H9 (cell line): ENCODE data around the gene PPP1R14B. TPM values are rescaled to one million over a fixed set of nuclear protein-coding genes. Genes with fewer than 3 reads are reported as not detected.

Experiments used
- DNase-seq: peaks from one replicate; pipeline ENCODE4 v3.0.0-alpha.2; 2017
- H2AFZ ChIP-seq: one replicate; pipeline ENCODE4 v1.6.1; 2013; ENCODE audit warnings: mild to moderate bottlenecking, low read length, control low read depth, moderate library complexity
- H2AK5ac ChIP-seq: 2 replicates; pipeline ENCODE4 v1.6.1; 2013; ENCODE audit warnings: low read length, control low read depth, mixed read lengths; ENCODE audit not compliant: insufficient read length
- H2BK120ac ChIP-seq: one replicate; pipeline ENCODE4 v1.6.1; 2013; ENCODE audit warnings: low read depth, mild to moderate bottlenecking, low read length, control low read depth, inconsistent platforms; ENCODE audit not compliant: poor library complexity, severe bottlenecking
- H2BK12ac ChIP-seq: 2 replicates; pipeline ENCODE4 v1.6.1; 2013; ENCODE audit warnings: low read length, control low read depth, mixed read lengths, low read depth; ENCODE audit not compliant: insufficient read length
- H2BK15ac ChIP-seq: 2 replicates; pipeline ENCODE4 v1.6.1; 2013; ENCODE audit warnings: low read depth, low read length, control low read depth
- H2BK20ac ChIP-seq: one replicate; pipeline ENCODE4 v1.6.1; 2013; ENCODE audit warnings: low read depth, mild to moderate bottlenecking, low read length, control low read depth, inconsistent platforms; ENCODE audit not compliant: poor library complexity, severe bottlenecking
- H2BK5ac ChIP-seq: 2 replicates; pipeline ENCODE4 v1.6.1; 2013; ENCODE audit warnings: low read length, control low read depth, mixed read lengths; ENCODE audit not compliant: insufficient read length
- H3K14ac ChIP-seq: 2 replicates; pipeline ENCODE4 v1.6.1; 2013; ENCODE audit warnings: low read length, control low read depth; ENCODE audit not compliant: insufficient read depth
- H3K18ac ChIP-seq: 2 replicates; pipeline ENCODE4 v1.6.1; 2013; ENCODE audit warnings: low read depth, mild to moderate bottlenecking, mixed read lengths, low read length, control low read depth; ENCODE audit not compliant: insufficient read length
- H3K23ac ChIP-seq: 2 replicates; pipeline ENCODE4 v1.6.1; 2013; ENCODE audit warnings: low read length, control low read depth, mixed read lengths, low read depth; ENCODE audit not compliant: insufficient read length
- H3K23me2 ChIP-seq: 2 replicates; pipeline ENCODE4 v1.6.1; 2013; ENCODE audit warnings: low read depth, mild to moderate bottlenecking, mixed read lengths, low read length, control low read depth; ENCODE audit not compliant: insufficient read length, poor library complexity, severe bottlenecking
- H3K27ac ChIP-seq: 2 replicates; pipeline ENCODE4 v1.5.1; 2013; ENCODE audit warnings: low read length, control low read depth, mixed read lengths, low read depth; ENCODE audit not compliant: insufficient read length
- H3K27me3 ChIP-seq: 2 replicates; pipeline ENCODE4 v1.6.1; 2013; ENCODE audit warnings: low read length, control low read depth, inconsistent platforms; ENCODE audit not compliant: insufficient read depth
- H3K4ac ChIP-seq: 2 replicates; pipeline ENCODE4 v1.6.1; 2013; ENCODE audit warnings: low read depth, mild to moderate bottlenecking, control low read depth, inconsistent platforms, low read length, moderate library complexity
- H3K4me1 ChIP-seq: 2 replicates; pipeline ENCODE4 v1.6.1; 2013; ENCODE audit warnings: low read length, control low read depth, inconsistent platforms; ENCODE audit not compliant: insufficient read depth
- H3K4me2 ChIP-seq: 2 replicates; pipeline ENCODE4 v1.6.1; 2013; ENCODE audit warnings: low read length, control low read depth, mixed read lengths; ENCODE audit not compliant: insufficient read length, insufficient read depth
- H3K56ac ChIP-seq: 2 replicates; pipeline ENCODE4 v1.6.1; 2013; ENCODE audit warnings: low read depth, mild to moderate bottlenecking, mixed read lengths, low read length, control low read depth; ENCODE audit not compliant: insufficient read length
- H3K79me1 ChIP-seq: 2 replicates; pipeline ENCODE4 v1.6.1; 2013; ENCODE audit warnings: low read depth, mild to moderate bottlenecking, moderate library complexity, low read length, control low read depth, inconsistent platforms; ENCODE audit not compliant: insufficient read depth, poor library complexity, severe bottlenecking
- H3K79me2 ChIP-seq: 2 replicates; pipeline ENCODE4 v1.6.1; 2013; ENCODE audit warnings: low read length, control low read depth, inconsistent platforms; ENCODE audit not compliant: insufficient read depth
- H3K9ac ChIP-seq: 2 replicates; pipeline ENCODE4 v1.6.1; 2013; ENCODE audit warnings: low read length, control low read depth, mixed read lengths; ENCODE audit not compliant: insufficient read length; ENCODE audit errors: extremely low read depth
- H3K9me3 ChIP-seq: one replicate; pipeline ENCODE4 v1.6.1; 2013; ENCODE audit warnings: low read depth, low read length, inconsistent platforms; ENCODE audit not compliant: control insufficient read depth
- H3T11ph ChIP-seq: one replicate; pipeline ENCODE4 v1.6.1; 2013; ENCODE audit warnings: mild to moderate bottlenecking, low read length, control low read depth, inconsistent platforms
- H4K20me1 ChIP-seq: one replicate; pipeline ENCODE4 v1.6.1; 2013; ENCODE audit not compliant: control insufficient read depth, insufficient read length, insufficient read depth
- H4K5ac ChIP-seq: 2 replicates; pipeline ENCODE4 v1.6.1; 2013; ENCODE audit warnings: low read depth, mild to moderate bottlenecking, mixed read lengths, low read length, control low read depth; ENCODE audit not compliant: insufficient read length
- H4K8ac ChIP-seq: replicated peaks from 2 replicates; pipeline ENCODE4 v1.6.1; 2013; ENCODE audit warnings: low read length, control low read depth, mixed read lengths, low read depth; ENCODE audit not compliant: insufficient read length
- H4K91ac ChIP-seq: 2 replicates; pipeline ENCODE4 v1.6.1; 2013; ENCODE audit warnings: low read depth, mild to moderate bottlenecking, moderate library complexity, mixed read lengths, low read length, control low read depth; ENCODE audit not compliant: insufficient read length
- H3K27ac Mint-ChIP-seq, 3 experiments: 2 replicates in 2 of 3; 3 replicates in 1 of 3; pipeline ENCODE4 v1.8.0; 2020 to 2021; ENCODE audit warnings: mixed read lengths in 3 of 3, mild to moderate bottlenecking in 1 of 3, moderate library complexity in 1 of 3
- H3K27me3 Mint-ChIP-seq: 2 replicates; pipeline ENCODE4 v1.8.0; 2021; ENCODE audit warnings: low read depth, mild to moderate bottlenecking, moderate library complexity, mixed read lengths
- H3K36me3 Mint-ChIP-seq, 3 experiments: 2 replicates in 2 of 3; 3 replicates in 1 of 3; pipeline ENCODE4 v1.8.0; 2020 to 2021; ENCODE audit warnings: low read depth in 3 of 3, mixed read lengths in 3 of 3; ENCODE audit not compliant: insufficient read depth in 1 of 3
- H3K4me1 Mint-ChIP-seq, 2 experiments: 2 replicates each; pipeline ENCODE4 v1.8.0; 2020; ENCODE audit warnings: mixed read lengths in 2 of 2
- H3K4me3 Mint-ChIP-seq, 2 experiments: 2 replicates in 1 of 2; 3 replicates in 1 of 2; pipeline ENCODE4 v1.8.0; 2020 to 2021; ENCODE audit warnings: mild to moderate bottlenecking in 2 of 2, mixed read lengths in 2 of 2, moderate library complexity in 1 of 2
- H3K9me3 Mint-ChIP-seq, 2 experiments: 2 replicates in 1 of 2; 3 replicates in 1 of 2; pipeline ENCODE4 v1.8.0; 2020; ENCODE audit warnings: mild to moderate bottlenecking in 2 of 2, mixed read lengths in 2 of 2, moderate library complexity in 1 of 2
- CTCF ChIP-seq: fragments of 200-600 bp; sonication (generic); conservative IDR thresholded peaks from 3 replicates; pipeline ENCODE4 v1.8.0; 2021; ENCODE audit warnings: antibody characterized with exemption, mild to moderate bottlenecking
- WGBS: extraction: QIAGEN DNeasy Blood & Tissue Kit; methylation state at CpG from one replicate; pipeline ENCODE4 v1.1.7; 2013; ENCODE audit warnings: missing lambda C conversion rate, low lambda C conversion rate, mixed read lengths; ENCODE audit not compliant: insufficient read length; ENCODE audit errors: extremely low coverage; 5-methylcytosine and 5-hydroxymethylcytosine counted together
- total RNA-seq: library from RNA; stranded (reverse); gene quantifications from 2 replicates; pipeline ENCODE4 v1.2.1, GENCODE V29; 2021

PPP1R14B gene
- total RNA-seq, 1 experiment from 2014 or later: 358 TPM

- H3K4me3 Mint-ChIP-seq: no peak overlapping the region
Measured at GRCh38 chr11:64278576-64279190, 31.9 kb upstream of the PPP1R14B start.

More at GRCh38 chr11:64278576-64279190, 31.9 kb upstream of the PPP1R14B start:
- no peak overlapping the region for H3K4me2 ChIP-seq
- Mint-ChIP-seq H3K36me3 (peaks cover 0 to 24% (median 22%) of the 10 kb centered on the region in 3 experiments; a peak in 5 of 7 replicates), H3K9me3 (no peaks in the 10 kb centered on the region), H3K4me1 (peaks cover 6 to 10% of the 10 kb centered on the region in 2 experiments; a peak in 3 of 4 replicates), H3K27ac (peak overlapping the region in 1 of 3 experiments; percentile 62; a peak in 2 of 7 replicates), H3K27me3 (no peaks in the 10 kb centered on the region; the same call in none of the 2 replicates)
- no peak overlapping the region for H3K56ac ChIP-seq
- H3K4ac ChIP-seq: no peak overlapping the region
- H2BK12ac ChIP-seq: no peak overlapping the region
- no peak overlapping the region for H3T11ph ChIP-seq
- no peak overlapping the region for H2AFZ ChIP-seq
- no peaks in the 10 kb centered on the region for H3K27me3 ChIP-seq
- H3K9me3 ChIP-seq: no peaks in the 10 kb centered on the region
- H2BK15ac ChIP-seq: no peak overlapping the region
- no CpG with 5 or more reads among the region's 8 CpGs for WGBS
- no peak overlapping the region for H3K14ac ChIP-seq
- H4K91ac ChIP-seq: no peak overlapping the region
- H3K23ac ChIP-seq: no peak overlapping the region
- no peaks in the 10 kb centered on the region for H3K79me2 ChIP-seq
- H3K79me1 ChIP-seq: no peaks in the 10 kb centered on the region
- no peak for TF ChIP-seq CTCF
- no peaks in the 10 kb centered on the region for H3K4me1 ChIP-seq
- H3K27ac ChIP-seq: no peak overlapping the region
- H4K20me1 ChIP-seq: no peaks in the 10 kb centered on the region
- H4K5ac ChIP-seq: no peak overlapping the region
- H3K18ac ChIP-seq: no peak overlapping the region
- no peak overlapping the region for H2BK20ac ChIP-seq
- no peak for DNase-seq
- H4K8ac ChIP-seq: no peak overlapping the region
- no peak overlapping the region for H2BK5ac ChIP-seq
- H3K9ac ChIP-seq: no peak overlapping the region
- H3K23me2 ChIP-seq: no peaks in the 10 kb centered on the region
- H2AK5ac ChIP-seq: no peak overlapping the region
- H2BK120ac ChIP-seq: no peak overlapping the region
